ENCODE results near the gene PPP1R3F. TPM values are rescaled to one million over a fixed set of nuclear protein-coding genes. Genes with fewer than 3 reads are reported as not detected.

The PPP1R3F gene
- total RNA-seq, 1 donor from 2014 or later, result 8.0 TPM

- TF ChIP-seq CTCF (conservative IDR thresholded peaks at IDR 0.05), result no peak
- DNase-seq (ENCODE audit: extremely low spot score, unreplicated experiment), result no peak
- no peak overlapping the region for H3K4me3 Mint-ChIP-seq
- peaks cover 5% of the 10 kb centered on the region for H3K4me1 Mint-ChIP-seq (ENCODE audit: unreplicated experiment)
- no peaks in the 10 kb centered on the region for H3K27me3 Mint-ChIP-seq
- no peak overlapping the region for H3K27ac Mint-ChIP-seq
- H3K36me3 Mint-ChIP-seq, result no peaks in the 10 kb centered on the region
- peaks cover 3% of the 10 kb centered on the region for H3K9me3 Mint-ChIP-seq
Observed at GRCh38 chrX:49233887-49234555, 35.6 kb upstream of the PPP1R3F start.

- H3K27me3 Mint-ChIP-seq, result no peaks in the 10 kb centered on the region
- peaks cover 3% of the 10 kb centered on the region for H3K9me3 Mint-ChIP-seq
- peak overlapping the region; percentile 42 for H3K4me3 Mint-ChIP-seq
- no peak for TF ChIP-seq CTCF (conservative IDR thresholded peaks at IDR 0.05)
- no peak for DNase-seq (ENCODE audit: extremely low spot score, unreplicated experiment)
- H3K27ac Mint-ChIP-seq, result no peak overlapping the region
- H3K4me1 Mint-ChIP-seq (ENCODE audit: unreplicated experiment), result peaks cover 5% of the 10 kb centered on the region
- H3K36me3 Mint-ChIP-seq, result no peaks in the 10 kb centered on the region
Observed at GRCh38 chrX:49237060-49237459, 32.5 kb upstream of the PPP1R3F start.

- Mint-ChIP-seq H3K27ac (no peak overlapping the region), H3K4me3 (no peak overlapping the region), H3K9me3 (no peaks in the 10 kb centered on the region), H3K4me1 (ENCODE audit: unreplicated experiment) (peaks cover 5% of the 10 kb centered on the region), H3K36me3 (no peaks in the 10 kb centered on the region), H3K27me3 (no peaks in the 10 kb centered on the region)
- no peak for DNase-seq (ENCODE audit: extremely low spot score, unreplicated experiment)
- TF ChIP-seq CTCF (conservative IDR thresholded peaks at IDR 0.05), result no peak
Observed at GRCh38 chrX:49238735-49239134, 30.9 kb upstream of the PPP1R3F start.

GRCh38 chrX:49242545-49243066, 27.0 kb upstream of the PPP1R3F start:
- no peaks in the 10 kb centered on the region for H3K36me3 Mint-ChIP-seq
- no peaks in the 10 kb centered on the region for H3K27me3 Mint-ChIP-seq
- no peaks in the 10 kb centered on the region for H3K9me3 Mint-ChIP-seq
- H3K27ac Mint-ChIP-seq, result no peak overlapping the region
- DNase-seq (ENCODE audit: extremely low spot score, unreplicated experiment), result no peak
- TF ChIP-seq CTCF (conservative IDR thresholded peaks at IDR 0.05), result no peak
- no peak overlapping the region for H3K4me3 Mint-ChIP-seq
- H3K4me1 Mint-ChIP-seq (ENCODE audit: unreplicated experiment), result no peaks in the 10 kb centered on the region

GRCh38 chrX:49243166-49243565, 26.4 kb upstream of the PPP1R3F start:
- TF ChIP-seq CTCF (conservative IDR thresholded peaks at IDR 0.05), result no peak
- Mint-ChIP-seq H3K27ac (no peak overlapping the region), H3K9me3 (no peaks in the 10 kb centered on the region), H3K27me3 (no peaks in the 10 kb centered on the region), H3K4me3 (no peak overlapping the region), H3K36me3 (no peaks in the 10 kb centered on the region), H3K4me1 (ENCODE audit: unreplicated experiment) (no peaks in the 10 kb centered on the region)
- DNase-seq (ENCODE audit: extremely low spot score, unreplicated experiment), result no peak

Measured in type B pancreatic cell (in vitro differentiated cells).